GM21390 (cell line): ENCODE measurements around the gene PRM1.

Experiments used
- ATAC-seq: cut with Tn5 transposase; IDR thresholded peaks from one replicate; pipeline ENCODE4 v1.9.1; 2021; ENCODE audit not compliant: unreplicated experiment

The PRM1 gene

DNA sequence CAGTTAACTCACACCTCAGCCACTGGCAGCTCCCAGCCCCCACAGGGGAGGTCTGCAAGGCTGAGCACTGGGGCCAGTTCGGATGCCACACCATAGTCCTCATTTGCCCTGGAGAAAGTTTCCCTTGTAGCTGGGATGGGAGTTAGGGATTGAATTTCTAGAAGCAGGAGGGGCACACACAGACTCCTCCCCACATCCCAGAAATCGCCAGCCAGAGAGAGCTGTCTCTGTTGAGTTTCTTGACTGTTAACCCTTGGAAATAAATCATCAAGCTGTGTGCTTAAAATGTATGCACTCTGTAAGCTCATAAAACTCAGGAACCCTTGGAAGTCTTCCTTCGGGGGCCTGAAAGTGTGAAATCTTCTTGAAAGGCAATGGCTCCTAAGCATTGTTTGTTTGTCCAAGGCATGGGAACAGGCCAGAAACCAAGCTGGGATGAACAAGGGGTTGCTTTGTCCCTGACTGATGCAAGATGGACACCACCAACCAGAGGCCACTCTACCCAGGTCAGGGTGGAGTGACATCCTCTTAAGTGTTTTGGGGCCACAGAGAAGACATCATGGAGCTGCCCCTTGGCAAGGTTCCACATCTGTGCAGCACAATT is 7.3 kb downstream of the PRM1 start:
- ATAC-seq = no peak

GRCh38 chr16:11272921-11273720 is 8.0 kb downstream of the PRM1 start, which contains the start of gene PRM3:
PRM3 (minus strand) TSS chr16:11273629; CDS start chr16:11273595, 34 bp downstream.
- ATAC-seq = no peak

- no peak for ATAC-seq
Observed at GRCh38 chr16:11272484-11272883, 8.6 kb downstream of the PRM1 start.

GRCh38 chr16:11271610-11272009 is 9.5 kb downstream of the PRM1 start:
- ATAC-seq = no peak

DNA sequence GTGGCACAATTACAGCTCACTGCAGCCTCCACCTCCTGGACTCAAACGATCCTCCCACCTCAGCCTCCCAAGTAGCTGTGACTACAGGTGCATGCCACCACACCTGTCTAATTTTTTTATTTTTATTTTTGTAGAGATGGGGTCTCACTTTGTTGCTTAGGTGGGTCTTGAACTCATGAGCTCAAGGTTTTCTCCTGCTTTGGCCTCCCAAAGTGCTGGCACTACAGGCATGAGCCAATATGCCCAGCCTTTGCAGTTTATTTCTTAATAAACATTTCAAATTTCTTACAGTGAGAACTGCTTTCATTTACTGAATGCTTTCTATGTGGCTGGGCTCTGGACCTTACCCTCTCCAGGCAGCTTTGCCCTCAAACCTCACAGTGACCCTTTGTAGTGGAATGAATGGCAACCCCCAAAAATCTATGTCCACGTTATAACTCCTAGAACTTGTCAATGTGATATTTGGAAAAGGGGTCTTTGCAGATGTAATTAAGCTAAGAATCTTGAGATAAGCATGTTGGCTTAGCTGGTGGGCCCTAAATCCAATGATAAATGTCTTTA is 10.4 kb downstream of the PRM1 start:
- ATAC-seq = no peak

- no peak for ATAC-seq
Observed at GRCh38 chr16:11268921-11269375, 12.2 kb downstream of the PRM1 start, which contains the start of gene TNP2. TNP2 (minus strand) TSS chr16:11269325; CDS start chr16:11269262, 63 bp downstream.

DNA sequence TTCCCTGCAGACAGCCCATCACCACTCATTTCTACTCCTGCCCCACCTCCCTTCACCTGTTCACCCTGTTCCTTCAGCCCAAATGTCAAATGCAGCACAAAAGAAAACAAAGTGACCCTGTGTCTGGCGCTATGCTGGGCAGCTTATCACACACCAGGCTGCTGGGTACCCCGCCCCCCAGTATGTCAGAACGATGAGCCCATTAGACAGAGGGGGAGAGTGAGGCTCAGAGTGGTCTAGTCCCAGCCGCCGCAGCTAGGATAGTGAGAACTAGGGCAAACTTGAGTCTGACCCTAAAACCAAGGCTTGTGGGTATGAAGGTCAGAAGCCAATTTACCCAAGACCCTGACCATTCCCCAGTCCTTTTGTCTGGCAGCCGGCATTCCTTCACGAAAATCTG is 16.0 kb downstream of the PRM1 start:
- no peak for ATAC-seq

DNA sequence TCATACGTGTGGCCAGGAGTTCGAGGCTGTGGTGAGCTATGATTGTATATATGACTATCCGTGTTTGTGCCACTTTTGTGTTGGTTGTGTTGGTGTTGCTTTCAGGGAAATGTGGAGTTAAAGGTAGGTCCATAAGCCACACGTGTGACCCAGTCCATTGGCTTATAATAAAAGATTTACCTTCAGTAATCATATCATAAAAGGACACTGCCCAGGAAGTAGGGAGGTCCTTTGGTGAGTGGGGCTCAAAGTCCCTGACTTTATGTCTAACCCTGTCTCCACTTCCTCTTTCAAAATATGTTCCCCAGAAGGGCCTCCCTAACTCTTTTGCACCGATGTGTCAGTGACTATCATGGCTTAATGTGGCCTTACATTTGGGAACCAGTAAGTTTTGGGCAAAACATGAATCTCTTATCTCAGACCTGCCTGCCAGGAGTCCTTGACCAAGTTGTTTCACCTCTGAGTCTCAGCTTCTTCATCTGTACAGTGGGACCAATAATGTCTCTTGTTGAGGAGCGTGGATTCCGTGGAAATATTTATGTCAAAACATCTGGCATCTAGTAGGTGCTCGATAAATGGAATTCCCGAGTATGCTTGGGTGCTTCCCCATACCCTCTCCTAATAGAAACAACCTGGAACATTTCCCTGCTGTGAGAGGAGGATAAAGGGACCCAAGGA is 16.8 kb downstream of the PRM1 start:
- ATAC-seq = no peak

DNA sequence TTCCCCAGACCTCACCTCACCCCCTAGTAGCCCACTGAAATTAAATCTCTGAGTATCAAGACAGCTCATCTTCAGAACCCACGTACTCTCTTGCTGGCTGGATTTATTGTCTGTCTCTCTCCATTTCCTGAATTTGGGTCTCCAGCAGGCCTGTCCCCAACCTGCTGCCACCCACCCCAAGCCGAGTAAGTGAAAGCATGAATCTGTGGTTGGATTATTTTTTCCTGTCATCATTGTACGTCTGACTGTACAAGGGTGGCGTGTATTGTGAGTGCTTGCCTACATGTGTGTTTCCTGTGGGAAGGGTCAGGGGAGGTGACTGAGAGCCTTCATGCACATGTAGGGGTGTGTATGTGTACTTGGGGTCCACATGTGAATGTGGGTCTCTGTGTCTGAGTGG is 17.4 kb downstream of the PRM1 start:
- ATAC-seq = no peak

DNA sequence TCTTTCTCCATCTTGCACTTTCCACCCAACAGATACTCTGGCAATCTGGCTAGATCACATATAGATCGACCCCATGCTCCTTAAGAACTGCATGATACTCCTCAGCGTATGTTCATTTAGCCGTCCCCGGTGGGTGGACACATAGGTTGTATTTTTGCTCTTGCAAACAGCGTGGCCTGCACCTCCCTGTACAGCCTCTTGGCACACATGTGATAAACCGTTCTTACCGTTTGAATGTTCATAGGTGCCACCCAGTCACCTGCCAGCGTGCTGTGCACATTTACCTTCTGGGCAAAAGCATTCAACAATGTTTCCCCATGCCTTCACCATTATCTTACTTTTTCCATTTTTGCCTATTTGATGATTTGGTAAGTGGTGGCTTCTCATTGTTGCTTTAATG is 18.2 kb downstream of the PRM1 start:
- no peak for ATAC-seq

DNA sequence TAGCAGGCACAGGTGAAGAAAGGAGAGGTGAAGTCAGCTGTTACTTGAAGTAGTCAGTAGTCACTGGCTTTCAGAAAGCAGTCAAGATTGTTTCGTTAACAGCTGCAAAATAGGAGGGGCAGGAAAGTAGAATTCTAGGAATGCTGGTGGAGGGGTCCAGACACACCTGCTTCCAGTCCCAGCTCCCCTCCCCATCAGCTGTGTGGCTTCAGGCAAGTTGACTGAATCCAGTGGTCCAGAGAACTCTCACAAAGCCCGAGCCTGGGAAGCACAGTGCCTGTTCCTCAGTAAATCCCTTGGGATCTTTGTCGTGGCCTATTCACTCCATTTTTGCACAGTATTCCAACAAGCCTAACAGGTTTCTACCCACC is 20.5 kb downstream of the PRM1 start:
- ATAC-seq = no peak

DNA sequence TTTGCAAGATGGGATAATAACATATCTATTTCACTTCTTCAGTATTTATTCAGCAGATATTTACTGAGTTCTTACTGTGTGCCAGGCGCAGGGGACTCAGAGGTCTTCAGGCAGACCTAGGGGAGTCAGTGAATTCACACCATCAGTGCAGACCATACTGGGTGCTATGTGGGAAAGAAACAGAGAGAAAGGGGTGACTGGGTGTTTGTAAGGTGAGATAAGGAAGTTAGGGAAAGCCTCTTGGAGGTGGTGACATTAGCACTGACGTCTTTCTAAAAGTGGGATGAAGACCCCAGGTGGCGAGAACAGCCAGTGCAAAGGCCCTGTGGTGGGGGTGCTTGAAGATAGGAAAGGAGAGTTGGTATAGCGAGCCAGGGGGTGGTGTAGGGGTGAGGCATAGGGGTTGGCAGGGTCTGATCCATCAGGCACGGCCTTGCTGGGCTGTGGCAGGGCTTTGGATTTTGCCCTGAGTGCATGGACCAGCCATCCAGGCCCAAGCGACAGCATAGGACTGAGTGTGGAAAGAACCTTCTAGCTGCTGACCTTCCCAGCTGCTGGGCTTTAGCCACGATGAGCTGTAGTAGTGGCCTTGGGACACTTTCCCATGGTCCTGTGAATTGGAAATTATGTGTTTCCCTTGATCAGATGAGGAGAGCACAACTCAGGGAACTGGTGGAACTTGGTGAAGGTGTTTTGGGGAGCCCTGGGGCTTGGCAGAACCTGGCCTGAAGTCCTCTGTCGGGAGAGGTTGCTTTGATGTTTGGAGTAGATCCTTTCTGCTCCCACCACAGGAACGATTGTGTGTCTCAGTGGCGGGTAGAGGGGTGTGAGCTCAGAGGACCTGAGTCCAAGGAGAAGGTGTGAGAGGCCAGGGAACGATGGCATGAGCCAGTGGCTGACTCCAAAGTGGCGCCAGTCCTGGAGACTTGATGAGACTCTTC is 21.2 kb downstream of the PRM1 start:
- ATAC-seq = no peak

- ATAC-seq = no peak
Observed at GRCh38 chr16:11258553-11259492, 22.3 kb downstream of the PRM1 start.

DNA sequence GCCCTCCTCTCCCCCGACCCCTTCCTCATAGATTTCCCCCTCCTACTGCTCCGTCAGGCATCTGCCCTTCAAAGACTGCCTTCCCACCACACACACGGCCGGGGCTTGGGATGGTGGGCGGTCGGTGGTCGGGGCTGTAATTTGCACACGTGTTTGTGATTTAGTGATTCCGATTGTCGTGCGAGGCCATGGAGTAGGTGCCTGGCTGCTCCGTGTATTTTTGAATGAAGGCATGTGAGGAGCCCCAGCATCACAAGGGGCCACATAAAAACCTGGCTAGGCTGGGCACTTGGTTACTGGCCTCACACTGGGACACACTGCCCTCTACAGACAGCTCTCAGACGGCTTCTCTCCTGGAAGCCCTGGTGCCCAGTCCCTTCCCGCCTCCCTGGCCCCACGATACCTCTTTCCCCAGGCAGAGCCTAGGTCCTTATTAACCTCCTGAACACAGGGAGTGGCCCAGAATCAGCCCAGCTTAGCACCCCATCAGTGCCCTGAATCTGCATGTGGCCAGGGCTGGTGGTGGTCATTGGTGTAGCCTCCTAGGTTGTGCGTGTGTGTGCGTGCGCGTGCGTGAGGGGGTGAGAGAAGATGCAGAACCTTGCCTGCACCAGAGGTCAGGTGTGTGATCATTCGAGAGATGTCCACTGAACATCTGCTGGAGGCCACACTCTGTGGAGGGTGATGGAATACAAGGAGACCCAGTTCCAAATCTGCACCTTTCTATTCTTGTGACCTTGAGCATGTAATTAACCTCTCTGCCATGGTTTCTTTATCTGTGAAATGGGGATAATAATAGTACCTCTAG is 23.8 kb downstream of the PRM1 start:
- no peak for ATAC-seq

GRCh38 chr16:11256661-11257130 is 24.4 kb downstream of the PRM1 start:
- no peak for ATAC-seq

GRCh38 chr16:11255737-11256660 is 25.1 kb downstream of the PRM1 start, which contains the start of gene SOCS1:
SOCS1 (minus strand) TSS chr16:11256204; CDS start chr16:11255478, 726 bp downstream.
- peak; percentile 49 for ATAC-seq
